GM06990 (cell line): ENCODE data around the gene L1TD1.
"Not testable (repeated sequence)": the region's sequence is repeated elsewhere in the genome, so short reads cannot be mapped to it uniquely, and the experiment has no call there.

Experiments
- DNase-seq: peaks from one replicate; pipeline ENCODE4 v3.0.0-alpha.2; 2011; ENCODE audit not compliant: insufficient read length; ENCODE audit errors: extremely low read depth
- H3K27me3 ChIP-seq: replicated peaks from 2 replicates; pipeline ENCODE4 v1.6.0; 2011; ENCODE audit warnings: low read length; ENCODE audit not compliant: control insufficient read depth, insufficient read depth
- H3K36me3 ChIP-seq: 2 replicates; pipeline ENCODE4 v1.5.1; 2011; ENCODE audit warnings: low read length; ENCODE audit not compliant: control insufficient read depth, insufficient read depth
- H3K4me3 ChIP-seq: replicated peaks from 2 replicates; pipeline ENCODE4 v1.5.1; 2011; ENCODE audit warnings: low read depth, mild to moderate bottlenecking, control low read depth, low read length
- CTCF ChIP-seq: IDR thresholded peaks from 2 replicates; pipeline ENCODE4 v1.5.1; 2011; ENCODE audit warnings: low read length, control low read depth, mild to moderate bottlenecking, inconsistent platforms; ENCODE audit not compliant: insufficient read depth, poor library complexity, severe bottlenecking

The L1TD1 gene

GRCh38 chr1:62184336-62184735 lies 10.3 kb upstream of the L1TD1 start:
- H3K36me3 ChIP-seq: no peaks in the 10 kb centered on the region
- no peaks in the 10 kb centered on the region for H3K27me3 ChIP-seq
- no peak overlapping the region for H3K4me3 ChIP-seq
- no peak for DNase-seq
- no peak for TF ChIP-seq CTCF

- not testable (repeated sequence) for H3K4me3 ChIP-seq, H3K27me3 ChIP-seq, DNase-seq, H3K36me3 ChIP-seq
Observed at GRCh38 chr1:62185233-62185632, 9.4 kb upstream of the L1TD1 start.

GRCh38 chr1:62185677-62186076 lies 9.0 kb upstream of the L1TD1 start:
- no peak for DNase-seq
- Histone ChIP-seq H3K27me3 (no peaks in the 10 kb centered on the region), H3K4me3 (no peak overlapping the region), H3K36me3 (no peaks in the 10 kb centered on the region)
- TF ChIP-seq CTCF: no peak

GRCh38 chr1:62187548-62187947 lies 7.1 kb upstream of the L1TD1 start:
- no peak for TF ChIP-seq CTCF
- DNase-seq: no peak
- Histone ChIP-seq H3K27me3 (no peaks in the 10 kb centered on the region), H3K4me3 (no peak overlapping the region), H3K36me3 (no peaks in the 10 kb centered on the region)

- H3K36me3 ChIP-seq: no peaks in the 10 kb centered on the region
- no peaks in the 10 kb centered on the region for H3K27me3 ChIP-seq
Observed at GRCh38 chr1:62188111-62188510, 6.5 kb upstream of the L1TD1 start.

GRCh38 chr1:62196086-62196690 lies 1.5 kb downstream of the L1TD1 start:
- Histone ChIP-seq H3K4me3 (no peak overlapping the region), H3K27me3 (no peaks in the 10 kb centered on the region), H3K36me3 (no peaks in the 10 kb centered on the region)
- DNase-seq: no peak
- TF ChIP-seq CTCF: no peak

More at GRCh38 chr1:62188111-62188510, 6.5 kb upstream of the L1TD1 start:
- no peak for TF ChIP-seq CTCF
- no peak for DNase-seq
- no peak overlapping the region for H3K4me3 ChIP-seq
